PC-3 (cell line): ENCODE data around the gene TRAF3.

Experiments used
- CTCF ChIP-seq: fragments of 300-600 bp; sonication (generic); conservative IDR thresholded peaks from 2 replicates; pipeline ENCODE4 v1.5.1; 2017; ENCODE audit warnings: antibody characterized with exemption, low read depth, mild to moderate bottlenecking, low read length
- EZH2 ChIP-seq: fragments of 300-600 bp; sonication (generic); IDR thresholded peaks from one replicate; pipeline ENCODE4 v1.6.1; 2017; ENCODE audit warnings: antibody characterized with exemption, mild to moderate bottlenecking, low read length; ENCODE audit not compliant: unreplicated experiment

- TF ChIP-seq EZH2 (no peak), CTCF (no peak)
These were observed 6.8 kb upstream of the TRAF3 start for GRCh38 chr14:102770147-102771123.
